Dedifferentiated amniotic fluid mesenchymal stem cell (primary cell): ENCODE measurements around the gene GRK5.
"Not testable (repeated sequence)": the region's sequence is repeated elsewhere in the genome, so short reads cannot be mapped to it uniquely, and the experiment has no call there.

Source experiments
- DNase-seq: peaks from one replicate; pipeline ENCODE4 v3.0.0-alpha.2; 2016; ENCODE audit errors: extremely low spot score

Gene GRK5

GRCh38 chr10:119455609-119456434, 248.5 kb downstream of the GRK5 start:
- no peak for DNase-seq

GRCh38 chr10:119456435-119456810, 249.1 kb downstream of the GRK5 start:
- no peak for DNase-seq

GRCh38 chr10:119457966-119458766, 250.8 kb downstream of the GRK5 start:
- DNase-seq: no peak

GRCh38 chr10:119459681-119460340, 252.4 kb downstream of the GRK5 start:
- no peak for DNase-seq

- DNase-seq: no peak
Measured at GRCh38 chr10:119460369-119461195, 253.2 kb downstream of the GRK5 start.

GRCh38 chr10:119461380-119461779, 254.0 kb downstream of the GRK5 start:
- DNase-seq: no peak

GRCh38 chr10:119461923-119462322, 254.6 kb downstream of the GRK5 start:
- DNase-seq: no peak

GRCh38 chr10:119462773-119463172, 255.4 kb downstream of the GRK5 start:
- DNase-seq: no peak

GRCh38 chr10:119463195-119463594, 255.8 kb downstream of the GRK5 start:
- DNase-seq: not testable (repeated sequence)

- no peak for DNase-seq
Measured at GRCh38 chr10:119465085-119465484, 257.7 kb downstream of the GRK5 start.

GRCh38 chr10:119466076-119466475, 258.7 kb downstream of the GRK5 start:
- DNase-seq: no peak

GRCh38 chr10:119466655-119467054, 259.3 kb downstream of the GRK5 start:
- no peak for DNase-seq

GRCh38 chr10:119468542-119469324, 261.4 kb downstream of the GRK5 start:
- no peak for DNase-seq

- no peak for DNase-seq
Measured at GRCh38 chr10:119469325-119469707, 261.9 kb downstream of the GRK5 start.

- DNase-seq: no peak
Measured at GRCh38 chr10:119469846-119470245, 262.5 kb downstream of the GRK5 start.

- DNase-seq: no peak
Measured at GRCh38 chr10:119470920-119471702, 263.7 kb downstream of the GRK5 start.

GRCh38 chr10:119473771-119474170, 266.4 kb downstream of the GRK5 start:
- DNase-seq: no peak

GRCh38 chr10:119474606-119475005, 267.2 kb downstream of the GRK5 start:
- DNase-seq: no peak

- no peak for DNase-seq
Measured at GRCh38 chr10:119477444-119477843, 270.1 kb downstream of the GRK5 start.
